Stimulated activated CD4-positive, alpha-beta T cell treated with anti-CD3 and anti-CD28 coated beads, Interleukin-2, amount 100 ng/mL, for 4 hours (primary cell): ENCODE measurements around the gene CDCA5.

Experiments
- DNase-seq: peaks from one replicate; pipeline ENCODE4 v3.0.0-alpha.2; 2020; ENCODE audit warnings: low read depth

The CDCA5 gene

DNA sequence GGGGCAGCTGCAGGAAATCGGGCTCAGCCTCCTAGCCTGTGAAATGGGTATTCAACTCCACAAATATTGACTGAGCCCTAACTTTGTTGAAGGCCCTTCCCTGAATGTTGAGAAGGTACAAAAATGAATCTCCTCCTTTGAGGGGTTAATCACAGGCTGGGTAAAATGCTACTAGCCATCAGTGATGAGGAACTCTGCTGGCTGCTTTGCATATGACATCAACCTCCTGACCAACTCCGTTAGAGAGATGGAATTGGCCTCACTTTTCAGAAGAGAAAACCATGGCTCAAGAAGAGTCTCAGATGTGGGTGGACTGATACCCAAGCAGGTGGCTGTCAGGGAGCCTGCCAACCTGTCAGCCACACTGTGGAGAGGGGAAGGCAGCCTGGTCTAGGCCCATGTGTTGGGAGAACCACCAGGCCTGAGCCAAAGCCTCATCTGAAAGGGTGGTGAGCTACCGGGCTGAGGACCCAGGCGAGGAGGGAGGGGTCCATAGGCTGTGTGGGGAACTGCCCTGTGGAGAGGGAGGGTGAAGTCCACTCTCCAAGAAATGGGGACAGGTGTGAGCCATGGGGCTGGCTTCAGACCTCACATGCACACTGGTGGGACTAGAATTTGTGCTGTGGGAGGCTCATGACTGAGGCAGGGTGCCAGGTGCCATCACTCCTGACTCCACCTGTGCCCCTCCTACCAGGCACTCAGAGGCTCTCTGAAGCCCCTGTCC is 11.8 kb downstream of the CDCA5 start:
- DNase-seq: no peak

- no peak for DNase-seq
Measured at GRCh38 chr11:65069217-65069616, 14.6 kb downstream of the CDCA5 start.

DNA sequence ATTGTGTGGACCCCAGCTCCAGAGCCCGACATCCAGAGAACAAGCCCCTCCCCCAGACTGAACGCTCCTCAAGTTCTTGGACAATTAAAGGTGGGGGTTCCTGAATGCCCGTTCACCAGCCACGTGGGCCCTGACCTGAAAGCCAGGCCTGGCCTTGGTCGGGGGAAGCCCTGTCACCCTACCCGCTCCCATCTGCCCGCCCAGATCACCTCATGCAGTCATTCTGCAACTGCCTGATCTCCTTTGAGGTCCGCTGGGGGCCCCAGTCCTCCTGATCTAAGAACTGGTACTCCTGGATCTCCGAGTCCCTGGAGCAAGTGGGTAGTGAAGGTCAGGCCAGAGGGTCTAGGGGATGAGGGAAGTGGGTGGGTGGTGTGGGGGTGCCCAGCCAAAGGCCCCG is 16.4 kb downstream of the CDCA5 start:
- no peak for DNase-seq

DNA sequence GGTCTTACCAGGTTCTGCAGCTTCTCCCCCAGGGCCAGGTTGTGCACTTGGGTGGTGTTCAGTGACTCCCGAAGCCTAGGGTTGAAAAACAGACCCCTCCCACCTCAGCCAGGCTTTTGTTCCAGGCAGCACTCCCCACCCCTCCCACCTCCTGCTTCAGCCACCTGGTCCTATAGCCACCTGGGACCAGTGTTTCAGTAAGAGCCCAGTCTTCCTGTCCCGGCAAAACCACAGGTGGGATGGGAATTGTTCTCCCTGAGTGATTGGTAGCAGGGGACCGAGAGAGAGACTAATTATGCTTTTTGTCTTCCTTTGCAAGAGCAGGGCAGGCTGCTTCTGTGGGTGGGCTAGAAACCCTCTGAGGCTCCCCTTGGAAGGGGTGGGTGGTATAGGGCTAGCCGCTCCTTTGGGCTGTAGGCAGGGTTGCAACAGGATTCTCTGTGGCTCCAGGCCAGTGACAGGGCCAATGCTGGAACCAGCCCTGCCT is 17.0 kb downstream of the CDCA5 start:
- no peak for DNase-seq

DNA sequence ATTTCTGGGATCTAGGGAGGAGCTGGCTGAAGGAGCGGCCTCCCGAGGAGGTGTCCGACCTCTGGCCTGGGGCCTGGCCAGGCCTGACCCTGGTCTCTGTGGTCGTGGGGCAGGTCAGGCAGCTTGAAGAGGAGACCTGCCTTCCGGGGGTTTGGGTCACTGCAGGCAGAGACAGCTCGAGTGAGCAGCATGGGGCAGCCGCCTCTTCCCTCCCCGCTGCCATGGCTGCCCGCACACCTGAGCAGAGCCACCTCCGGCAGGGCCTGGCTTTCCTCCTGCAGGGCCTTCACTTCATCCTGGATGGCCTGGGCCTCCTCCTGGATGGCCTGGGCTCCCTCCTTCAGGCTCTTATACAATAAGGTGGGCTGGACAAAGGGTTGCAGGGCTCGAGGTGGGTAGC is 17.5 kb downstream of the CDCA5 start:
- no peak for DNase-seq

GRCh38 chr11:65065851-65066250 is 18.0 kb downstream of the CDCA5 start:
- DNase-seq: no peak

- no peak for DNase-seq
Measured at GRCh38 chr11:65064847-65065240, 19.0 kb downstream of the CDCA5 start.

GRCh38 chr11:65063532-65063931 is 20.3 kb downstream of the CDCA5 start:
- no peak for DNase-seq

DNA sequence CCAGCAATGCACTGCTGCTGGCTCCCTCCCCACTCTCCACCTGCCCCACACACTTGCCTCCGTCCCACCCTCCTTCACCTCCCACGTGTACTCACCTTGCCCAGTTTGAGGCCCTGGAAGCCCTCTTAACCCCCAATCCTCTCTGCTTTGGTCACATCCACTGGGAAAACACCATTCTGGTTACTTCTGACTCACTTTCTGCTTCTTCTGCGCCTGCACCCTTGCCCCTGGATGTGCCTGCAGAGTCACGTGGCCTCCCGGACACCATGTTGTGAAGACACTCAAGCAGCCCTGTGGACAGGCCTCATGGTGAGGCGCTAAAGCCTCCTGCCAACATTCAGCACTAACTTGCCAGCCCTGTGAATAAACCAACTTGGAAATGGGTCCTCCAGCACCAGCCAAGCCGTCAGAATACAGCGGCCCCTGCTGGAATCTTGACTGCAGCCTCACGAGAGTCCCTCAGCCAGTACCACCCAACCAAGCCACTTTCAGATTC is 22.9 kb downstream of the CDCA5 start:
- DNase-seq: no peak

DNA sequence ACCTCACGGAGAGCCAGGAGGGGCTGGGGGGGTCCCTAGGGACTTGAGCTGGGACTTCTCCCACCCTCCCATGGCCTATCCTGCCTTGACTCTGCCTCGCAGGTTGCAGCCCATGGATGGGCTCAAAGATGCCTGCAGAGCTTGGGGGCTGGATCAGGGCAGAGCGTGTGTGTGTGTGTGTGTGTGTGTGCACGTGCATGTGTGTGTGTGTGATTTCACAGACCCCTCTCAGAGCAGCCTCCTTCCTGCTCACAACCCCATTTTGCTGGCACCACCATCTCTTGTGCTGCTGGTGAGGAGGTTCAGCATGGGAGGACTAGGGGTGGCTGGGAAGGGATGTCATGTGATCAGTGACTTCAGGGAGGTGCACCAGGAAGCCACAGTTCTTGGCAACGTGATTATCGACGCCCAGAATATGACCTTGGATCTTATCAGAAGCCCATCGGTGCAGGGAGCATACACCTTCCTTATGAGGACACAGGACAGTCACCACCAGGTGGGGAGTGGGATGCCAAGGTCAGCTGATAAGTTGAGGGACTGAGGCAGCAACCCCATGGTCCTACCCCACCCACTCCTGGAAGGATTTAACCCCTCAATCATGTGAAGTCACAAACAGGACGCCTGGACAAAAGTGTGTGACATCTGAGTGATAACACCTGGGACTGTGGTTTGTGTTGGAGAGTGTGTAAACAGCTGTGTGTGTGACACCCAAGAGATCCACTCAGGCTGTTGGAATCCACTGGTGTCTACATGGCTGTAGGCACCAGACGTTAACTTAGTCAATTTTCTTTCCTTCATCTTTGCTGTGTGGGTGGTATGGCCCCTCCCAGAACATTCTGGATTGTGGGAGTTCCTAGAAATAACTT is 23.6 kb downstream of the CDCA5 start:
- DNase-seq: no peak

DNA sequence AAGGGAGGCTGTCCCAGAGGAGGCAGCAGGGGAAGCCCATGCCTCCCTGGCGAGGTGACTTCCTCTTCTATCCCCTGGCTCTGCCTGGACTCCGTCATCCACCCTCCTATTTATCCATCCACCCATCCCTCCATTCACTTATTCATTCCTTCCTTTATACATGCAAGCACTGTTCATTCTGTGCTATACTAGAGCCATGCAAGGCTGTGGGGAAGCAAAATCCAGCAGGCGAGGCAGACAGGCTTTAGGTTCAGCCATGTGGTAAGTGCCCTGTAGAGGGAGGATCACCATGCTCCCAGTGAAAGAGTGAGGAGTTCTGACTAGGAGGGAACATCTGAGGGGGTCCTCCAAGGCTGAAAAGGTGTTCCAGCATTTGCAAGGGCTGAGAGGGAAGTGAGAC is 24.3 kb downstream of the CDCA5 start:
- no peak for DNase-seq

DNA sequence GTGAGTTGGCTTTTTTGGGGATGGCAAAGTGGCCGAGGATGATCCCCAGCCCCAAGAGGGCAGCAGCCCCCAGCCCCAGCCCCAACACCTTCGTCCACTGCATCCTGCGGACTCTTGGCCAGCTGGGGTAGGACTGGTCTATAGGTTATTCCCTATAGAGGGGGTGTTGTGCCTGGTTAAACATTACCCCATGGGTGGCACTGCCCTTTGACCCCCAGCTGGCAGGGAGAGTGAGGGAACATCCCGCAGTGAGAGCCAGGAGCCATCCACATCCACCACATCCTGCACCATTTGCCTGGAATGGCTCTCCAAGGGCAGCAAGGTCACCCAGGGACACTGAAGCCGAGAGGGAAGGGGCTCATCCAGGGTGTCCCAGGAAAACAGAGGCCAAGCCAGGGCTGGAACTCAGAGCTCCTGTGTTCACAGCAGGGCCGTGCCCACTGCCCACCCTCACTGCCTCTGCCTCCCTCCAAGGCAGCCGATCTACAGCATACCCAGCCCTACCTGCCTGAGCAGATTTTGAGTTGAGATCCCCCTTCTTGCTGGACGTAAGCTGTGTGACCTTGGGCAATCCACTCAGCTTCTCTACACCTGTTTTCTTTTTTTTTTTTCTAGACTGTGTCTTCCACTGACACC is 25.3 kb downstream of the CDCA5 start, which contains the start of gene NAALADL1:
TSS of gene NAALADL1 (minus strand) at position 135 of the 636 bp plus-strand sequence. CDS start at position 103, 32 bp downstream.
- no peak for DNase-seq

GRCh38 chr11:65058012-65058411 is 25.8 kb downstream of the CDCA5 start:
- no peak for DNase-seq

DNA sequence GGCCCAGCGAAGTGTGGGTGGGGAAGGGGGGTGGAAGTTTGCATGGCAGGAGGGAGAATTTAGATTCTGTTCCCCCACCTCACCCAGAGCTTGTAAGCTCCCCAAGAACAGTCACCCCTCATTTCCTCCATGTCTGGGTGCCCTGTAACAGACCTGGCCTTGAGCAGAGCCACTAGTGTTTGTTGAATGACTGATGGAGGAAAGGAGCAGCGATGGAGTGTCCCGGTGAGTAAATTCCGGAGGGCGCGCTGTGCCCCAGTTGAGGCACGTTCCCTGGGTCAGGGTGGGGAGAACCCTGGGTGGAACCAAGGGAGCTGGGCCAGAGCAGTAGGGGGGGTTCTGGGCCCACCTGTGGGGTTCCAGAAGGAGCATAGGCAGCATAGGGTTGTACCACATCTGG is 26.3 kb downstream of the CDCA5 start:
- DNase-seq: no peak

GRCh38 chr11:65056999-65057398 is 26.8 kb downstream of the CDCA5 start:
- DNase-seq: no peak

DNA sequence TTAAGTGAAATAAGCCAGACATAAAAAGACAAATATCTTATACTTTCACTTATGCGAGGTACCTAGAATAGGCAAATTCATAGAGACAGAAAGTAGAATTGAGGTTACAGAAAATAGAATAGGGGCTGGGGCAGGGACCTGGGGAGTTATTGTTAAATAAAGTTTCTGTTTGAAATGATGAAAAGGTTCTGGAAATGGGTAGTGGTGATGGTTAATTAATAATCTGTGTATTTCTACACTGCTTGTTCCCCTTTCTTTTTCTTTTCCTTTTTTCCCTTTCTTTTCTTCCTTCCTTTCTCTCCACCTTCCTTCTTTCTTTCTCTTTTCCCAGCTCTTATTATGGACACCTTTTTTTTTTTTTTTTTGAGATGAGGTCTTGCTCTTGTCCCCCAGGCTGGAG is 28.3 kb downstream of the CDCA5 start:
- DNase-seq: no peak

- DNase-seq: peak; percentile 20
Measured at GRCh38 chr11:65053827-65054508, 29.9 kb downstream of the CDCA5 start.

- no peak for DNase-seq
Measured at GRCh38 chr11:65051398-65051858, 32.4 kb downstream of the CDCA5 start.

DNA sequence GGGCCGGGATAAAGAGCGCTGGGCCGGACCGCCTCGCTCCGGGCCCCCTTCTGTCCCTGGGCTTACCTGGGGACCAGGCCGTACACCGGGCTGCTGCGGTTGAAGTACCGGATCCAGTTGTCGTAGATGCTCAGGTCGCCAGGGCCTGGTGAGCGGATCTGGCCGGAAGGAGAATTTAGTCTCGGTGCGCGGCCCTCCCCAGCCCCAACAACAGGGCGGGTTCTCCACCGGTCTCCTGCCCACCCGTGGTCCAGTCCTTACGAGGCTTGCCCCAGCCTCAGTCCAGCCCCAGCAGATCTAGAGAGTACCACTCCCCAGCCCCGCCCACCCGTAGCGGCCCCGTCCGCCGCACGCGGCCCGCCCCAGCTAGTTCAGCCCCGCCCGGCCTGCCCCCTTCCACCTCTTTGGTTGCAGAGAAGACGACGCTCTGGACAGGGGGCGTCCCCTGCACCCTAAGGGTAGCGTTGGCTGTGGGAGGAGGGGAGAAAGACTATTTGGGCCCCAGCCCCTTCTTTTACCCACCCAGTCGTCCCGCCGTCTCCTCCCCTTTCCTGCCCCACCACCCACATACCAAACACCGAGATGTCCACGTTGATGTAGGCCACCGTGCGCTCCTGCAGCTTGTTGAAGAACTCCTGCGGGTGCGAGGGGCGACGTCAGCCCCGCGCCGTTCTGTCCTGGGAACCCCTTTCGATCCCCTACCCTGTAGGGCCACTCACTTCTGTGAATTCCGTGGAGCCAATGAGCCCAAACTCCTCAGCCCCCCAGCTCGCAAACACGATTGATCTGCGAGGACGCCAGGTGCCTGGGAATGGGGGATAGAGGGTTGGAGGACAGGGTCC is 36.0 kb downstream of the CDCA5 start:
- no peak for DNase-seq

GRCh38 chr11:65045728-65046127 is 38.1 kb downstream of the CDCA5 start:
- DNase-seq: no peak

DNA sequence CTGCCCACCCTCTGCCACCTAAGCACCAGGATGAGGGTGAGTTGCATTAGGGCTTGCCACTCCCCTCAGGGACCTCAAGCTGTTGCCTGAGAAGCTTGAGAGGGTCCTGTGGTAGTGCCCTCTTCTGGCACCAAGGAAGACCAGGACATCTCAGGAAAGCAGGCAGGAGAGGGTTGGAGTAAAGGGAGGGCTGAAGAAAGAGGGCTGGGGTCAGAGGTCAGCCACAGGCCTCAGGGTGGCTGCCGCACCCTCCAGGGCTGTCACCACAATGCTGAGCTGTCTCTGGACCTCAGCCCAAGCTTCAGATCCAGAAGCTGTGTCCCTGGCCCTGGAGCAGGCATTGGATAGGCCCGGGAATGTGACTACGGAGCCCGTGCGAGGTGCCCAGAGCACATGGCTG is 38.8 kb downstream of the CDCA5 start:
- DNase-seq: no peak
